Measurements from ENCODE around the gene DUOXA1. TPM values are rescaled to one million over a fixed set of nuclear protein-coding genes. Genes with fewer than 3 reads are reported as not detected.
"Not testable (repeated sequence)": the region's sequence is repeated elsewhere in the genome, so short reads cannot be mapped to it uniquely, and the experiment has no call there.

DUOXA1 gene
- total RNA-seq, 2 donors from 2014 or later = 0.81 to 5.3 TPM

DNA sequence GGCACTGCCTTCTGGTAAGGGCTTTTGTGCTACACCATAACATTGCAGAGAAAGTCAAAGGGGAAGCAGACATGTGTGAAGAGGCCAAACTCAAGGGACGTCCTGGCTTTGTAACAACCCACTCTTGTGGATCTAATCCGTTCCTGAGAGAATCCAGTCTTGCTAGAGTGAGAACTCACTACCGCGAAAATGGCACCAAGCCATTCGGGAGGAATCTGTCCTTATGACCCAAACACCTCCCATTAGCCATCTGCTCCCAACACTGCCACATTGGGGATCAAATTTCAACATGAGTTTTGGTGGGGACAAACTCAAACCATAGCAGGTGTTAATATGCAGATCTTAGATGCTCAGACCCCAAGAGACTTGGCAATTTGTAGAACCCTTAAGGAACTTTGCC, 50.5 kb downstream of the DUOXA1 start:
- DNase-seq (ENCODE audit: low spot score); intact Hi-C loops (cut with DNase I): not testable (repeated sequence)

DNA sequence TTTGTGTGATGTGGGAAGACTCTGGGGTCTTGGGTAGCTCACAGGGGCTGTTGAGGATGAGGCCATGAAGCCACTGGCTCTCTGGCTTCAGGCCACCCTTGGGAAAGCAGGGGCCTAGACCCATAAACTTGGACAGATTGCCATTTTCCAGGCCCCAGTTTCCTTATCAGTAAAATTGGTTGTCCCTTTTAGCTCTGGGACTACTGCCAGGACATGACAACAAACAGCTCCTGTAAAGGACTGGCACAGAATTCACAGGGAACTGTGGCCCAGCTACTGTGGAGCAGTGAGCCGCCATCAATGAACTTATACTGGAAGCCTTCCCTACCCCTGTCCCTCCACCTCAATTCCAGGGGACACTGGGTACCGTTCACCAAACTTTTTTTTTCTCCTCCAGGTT, 52.3 kb downstream of the DUOXA1 start:
- DNase-seq (ENCODE audit: low spot score); intact Hi-C loops (cut with DNase I): not testable (repeated sequence)

GRCh38 chr15:45075440-45076320, 54.0 kb downstream of the DUOXA1 start:
- intact Hi-C loops (cut with DNase I); DNase-seq (ENCODE audit: low spot score): not testable (repeated sequence)

DNA sequence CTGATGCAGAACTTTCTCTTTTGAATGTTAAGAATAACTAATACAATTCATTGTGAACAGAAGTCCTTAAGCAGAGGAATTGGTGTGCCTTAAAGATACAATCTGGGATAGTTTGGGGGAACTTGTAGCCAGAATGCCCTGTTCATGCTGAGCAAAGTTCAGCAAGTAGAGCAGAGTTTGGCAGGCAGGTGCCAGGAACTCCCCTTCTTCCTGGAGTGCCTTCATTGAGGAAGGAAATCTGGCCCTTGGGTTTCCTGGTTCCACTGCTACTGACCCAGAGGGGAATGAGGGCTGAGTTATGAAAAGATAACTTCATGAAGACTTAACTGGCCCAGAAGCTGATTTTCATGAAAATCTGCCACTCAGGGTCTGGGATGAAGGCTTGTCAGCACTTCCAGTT, 56.1 kb downstream of the DUOXA1 start:
- DNase-seq (ENCODE audit: low spot score); intact Hi-C loops (cut with DNase I): not testable (repeated sequence)

- DNase-seq (ENCODE audit: low spot score); intact Hi-C loops (cut with DNase I): not testable (repeated sequence)
Observed at GRCh38 chr15:45069942-45070360, 59.7 kb downstream of the DUOXA1 start.

Other genes with a start within 250 kb of the DUOXA1 start
- gene TERB2, start 173.2 kb downstream of the DUOXA1 start, total RNA-seq = not detected
- 1 to 10 TPM; 6.7 to 9.3 TPM for gene SORD, start 106.7 kb downstream of the DUOXA1 start, total RNA-seq
- 1 to 10 TPM in 1 of 2 donors, under 1 TPM in 1; 0.57 to 2.7 TPM for gene DUOX2, start 15.7 kb downstream of the DUOXA1 start, total RNA-seq
- gene DUOXA2, start 15.6 kb downstream of the DUOXA1 start, total RNA-seq = not detected
- 1 to 10 TPM in 1 of 2 donors, under 1 TPM in 1; 0.62 to 4.4 TPM for gene DUOX1, start 115 bp upstream of the DUOXA1 start, total RNA-seq
- gene SHF, start 58.1 kb upstream of the DUOXA1 start, total RNA-seq = 1 to 10 TPM; 8.0 to 8.5 TPM
- not detected for gene SLC28A2, start 122.4 kb upstream of the DUOXA1 start, total RNA-seq
- 10 to 100 TPM; 26.7 to 27.2 TPM for gene GATM, start 248.7 kb upstream of the DUOXA1 start, total RNA-seq